Measurements from ENCODE around the gene SLC52A1.

DNA sequence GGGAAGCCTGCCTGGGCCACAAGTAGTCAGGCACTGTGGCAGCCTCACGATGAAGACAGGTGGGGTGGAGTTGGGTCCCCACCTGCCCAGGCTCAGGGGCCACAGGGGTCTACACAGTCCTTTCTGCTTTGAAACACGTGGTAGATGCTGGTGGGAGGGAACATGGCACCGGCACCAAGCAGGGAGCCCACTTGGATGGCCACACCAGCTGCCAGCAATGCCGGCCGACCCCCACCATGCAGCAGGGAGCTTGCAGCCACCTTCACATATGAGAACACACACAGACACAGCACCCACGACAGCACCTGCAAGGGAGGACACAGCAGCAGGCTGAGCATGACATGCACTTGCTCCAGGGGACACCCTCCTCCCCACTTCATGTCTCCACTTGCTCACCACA is 2.4 kb downstream of the SLC52A1 start:
- no peak for TF ChIP-seq MXD4 (CRISPR knock-in tag; IDR thresholded peaks at IDR 0.05)
- TF ChIP-seq TAF15 (IDR thresholded peaks at IDR 0.05; ENCODE audit: low read depth, low read length, poor library complexity, severe bottlenecking), result no peak
- no peak for TF ChIP-seq NFIC (IDR thresholded peaks at IDR 0.05; ENCODE audit: low read length)
- TF ChIP-seq RAD21 (CRISPR knock-in tag; IDR thresholded peaks at IDR 0.05), result no peak
- TF ChIP-seq, protein P1, sequence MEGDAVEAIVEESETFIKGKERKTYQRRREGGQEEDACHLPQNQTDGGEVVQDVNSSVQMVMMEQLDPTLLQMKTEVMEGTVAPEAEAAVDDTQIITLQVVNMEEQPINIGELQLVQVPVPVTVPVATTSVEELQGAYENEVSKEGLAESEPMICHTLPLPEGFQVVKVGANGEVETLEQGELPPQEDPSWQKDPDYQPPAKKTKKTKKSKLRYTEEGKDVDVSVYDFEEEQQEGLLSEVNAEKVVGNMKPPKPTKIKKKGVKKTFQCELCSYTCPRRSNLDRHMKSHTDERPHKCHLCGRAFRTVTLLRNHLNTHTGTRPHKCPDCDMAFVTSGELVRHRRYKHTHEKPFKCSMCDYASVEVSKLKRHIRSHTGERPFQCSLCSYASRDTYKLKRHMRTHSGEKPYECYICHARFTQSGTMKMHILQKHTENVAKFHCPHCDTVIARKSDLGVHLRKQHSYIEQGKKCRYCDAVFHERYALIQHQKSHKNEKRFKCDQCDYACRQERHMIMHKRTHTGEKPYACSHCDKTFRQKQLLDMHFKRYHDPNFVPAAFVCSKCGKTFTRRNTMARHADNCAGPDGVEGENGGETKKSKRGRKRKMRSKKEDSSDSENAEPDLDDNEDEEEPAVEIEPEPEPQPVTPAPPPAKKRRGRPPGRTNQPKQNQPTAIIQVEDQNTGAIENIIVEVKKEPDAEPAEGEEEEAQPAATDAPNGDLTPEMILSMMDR (CRISPR knock-in tag; IDR thresholded peaks at IDR 0.05), result no peak
- TF ChIP-seq MXI1 (IDR thresholded peaks at IDR 0.05; ENCODE audit: borderline replicate concordance, low read depth, low read length), result no peak
- TF ChIP-seq ZNF224 (CRISPR knock-in tag; IDR thresholded peaks at IDR 0.05), result no peak
- no peak for TF ChIP-seq ZNF83 (CRISPR knock-in tag; IDR thresholded peaks at IDR 0.05; ENCODE audit: borderline replicate concordance)
- TF ChIP-seq, protein P2, sequence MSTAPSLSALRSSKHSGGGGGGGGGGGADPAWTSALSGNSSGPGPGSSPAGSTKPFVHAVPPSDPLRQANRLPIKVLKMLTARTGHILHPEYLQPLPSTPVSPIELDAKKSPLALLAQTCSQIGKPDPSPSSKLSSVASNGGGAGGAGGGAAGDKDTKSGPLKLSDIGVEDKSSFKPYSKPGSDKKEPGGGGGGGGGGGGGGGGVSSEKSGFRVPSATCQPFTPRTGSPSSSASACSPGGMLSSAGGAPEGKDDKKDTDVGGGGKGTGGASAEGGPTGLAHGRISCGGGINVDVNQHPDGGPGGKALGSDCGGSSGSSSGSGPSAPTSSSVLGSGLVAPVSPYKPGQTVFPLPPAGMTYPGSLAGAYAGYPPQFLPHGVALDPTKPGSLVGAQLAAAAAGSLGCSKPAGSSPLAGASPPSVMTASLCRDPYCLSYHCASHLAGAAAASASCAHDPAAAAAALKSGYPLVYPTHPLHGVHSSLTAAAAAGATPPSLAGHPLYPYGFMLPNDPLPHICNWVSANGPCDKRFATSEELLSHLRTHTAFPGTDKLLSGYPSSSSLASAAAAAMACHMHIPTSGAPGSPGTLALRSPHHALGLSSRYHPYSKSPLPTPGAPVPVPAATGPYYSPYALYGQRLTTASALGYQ (CRISPR knock-in tag; IDR thresholded peaks at IDR 0.05), result no peak
- TF ChIP-seq SNAI1 (CRISPR knock-in tag; IDR thresholded peaks at IDR 0.05; ENCODE audit: borderline replicate concordance), result no peak
- no peak for TF ChIP-seq FOSL2 (CRISPR knock-in tag; IDR thresholded peaks at IDR 0.05)
- TF ChIP-seq MYNN (CRISPR knock-in tag; IDR thresholded peaks at IDR 0.05; ENCODE audit: low read depth), result no peak
- TF ChIP-seq, protein P3, sequence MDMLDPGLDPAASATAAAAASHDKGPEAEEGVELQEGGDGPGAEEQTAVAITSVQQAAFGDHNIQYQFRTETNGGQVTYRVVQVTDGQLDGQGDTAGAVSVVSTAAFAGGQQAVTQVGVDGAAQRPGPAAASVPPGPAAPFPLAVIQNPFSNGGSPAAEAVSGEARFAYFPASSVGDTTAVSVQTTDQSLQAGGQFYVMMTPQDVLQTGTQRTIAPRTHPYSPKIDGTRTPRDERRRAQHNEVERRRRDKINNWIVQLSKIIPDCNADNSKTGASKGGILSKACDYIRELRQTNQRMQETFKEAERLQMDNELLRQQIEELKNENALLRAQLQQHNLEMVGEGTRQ (IDR thresholded peaks at IDR 0.05; ENCODE audit: low read depth, low read length), result no peak
- TF ChIP-seq, protein P3 (CRISPR knock-in tag; IDR thresholded peaks at IDR 0.05; ENCODE audit: borderline replicate concordance), result no peak
- TF ChIP-seq, protein P4, sequence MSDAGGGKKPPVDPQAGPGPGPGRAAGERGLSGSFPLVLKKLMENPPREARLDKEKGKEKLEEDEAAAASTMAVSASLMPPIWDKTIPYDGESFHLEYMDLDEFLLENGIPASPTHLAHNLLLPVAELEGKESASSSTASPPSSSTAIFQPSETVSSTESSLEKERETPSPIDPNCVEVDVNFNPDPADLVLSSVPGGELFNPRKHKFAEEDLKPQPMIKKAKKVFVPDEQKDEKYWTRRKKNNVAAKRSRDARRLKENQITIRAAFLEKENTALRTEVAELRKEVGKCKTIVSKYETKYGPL (CRISPR knock-in tag; IDR thresholded peaks at IDR 0.05), result no peak

All from HepG2 (cell line).